NT2/D1 (cell line): ENCODE measurements around the gene STXBP1.

Experiments
- DNase-seq: peaks from one replicate; pipeline ENCODE4 v3.0.0-alpha.2; 2011; ENCODE audit warnings: low read depth, low spot score
- H3K27me3 ChIP-seq: 2 replicates; pipeline ENCODE4 v1.6.0; 2011; ENCODE audit warnings: mild to moderate bottlenecking; ENCODE audit not compliant: insufficient read length, insufficient read depth
- H3K36me3 ChIP-seq: 2 replicates; pipeline ENCODE4 v1.6.1; 2011; ENCODE audit warnings: mild to moderate bottlenecking, low read length, mixed read lengths; ENCODE audit not compliant: insufficient read depth, insufficient read length
- H3K4me1 ChIP-seq: 2 replicates; pipeline ENCODE4 v1.5.1; 2011; ENCODE audit not compliant: insufficient read depth, insufficient read length
- H3K4me3 ChIP-seq: 2 replicates; pipeline ENCODE4 v1.5.1; 2011; ENCODE audit warnings: low read depth; ENCODE audit not compliant: insufficient read length
- H3K9ac ChIP-seq: 2 replicates; pipeline ENCODE4 v1.6.0; 2011; ENCODE audit warnings: low read depth; ENCODE audit not compliant: insufficient read length
- H3K9me3 ChIP-seq: 2 replicates; pipeline ENCODE4 v1.5.1; 2011; ENCODE audit warnings: mild to moderate bottlenecking, low read length; ENCODE audit not compliant: insufficient read depth
- SUZ12 ChIP-seq: IDR thresholded peaks from 2 replicates; pipeline ENCODE4 v1.6.1; 2011; ENCODE audit not compliant: insufficient read length, insufficient read depth; ENCODE audit errors: extremely low read depth
- YY1 ChIP-seq: IDR thresholded peaks from 2 replicates; pipeline ENCODE4 v1.6.1; 2011; ENCODE audit not compliant: insufficient read length, insufficient read depth
- ZNF274 ChIP-seq: IDR thresholded peaks from 2 replicates; pipeline ENCODE4 v1.6.1; 2011; ENCODE audit warnings: mild to moderate bottlenecking, low read depth, low read length

Gene STXBP1

GRCh38 chr9:127730262-127730661 lies 118.2 kb downstream of the STXBP1 start:
- TF ChIP-seq YY1 = no peak
- TF ChIP-seq ZNF274 = no peak
- TF ChIP-seq SUZ12 = no peak
- Histone ChIP-seq H3K9ac (peak overlapping the region; percentile 10), H3K4me1 (peaks cover 10% of the 10 kb centered on the region), H3K4me3 (no peak overlapping the region), H3K36me3 (peaks cover 22% of the 10 kb centered on the region), H3K27me3 (no peaks in the 10 kb centered on the region), H3K9me3 (no peaks in the 10 kb centered on the region)
- DNase-seq = no peak

GRCh38 chr9:127730799-127731410 lies 118.8 kb downstream of the STXBP1 start:
- H3K9me3 ChIP-seq = no peaks in the 10 kb centered on the region
- H3K27me3 ChIP-seq = no peaks in the 10 kb centered on the region
- H3K9ac ChIP-seq = no peak overlapping the region
- peaks cover 22% of the 10 kb centered on the region for H3K36me3 ChIP-seq
- DNase-seq = no peak
- H3K4me1 ChIP-seq = peaks cover 10% of the 10 kb centered on the region
- no peak for TF ChIP-seq ZNF274
- no peak for TF ChIP-seq SUZ12
- no peak for TF ChIP-seq YY1
- no peak overlapping the region for H3K4me3 ChIP-seq

- H3K9me3 ChIP-seq = no peaks in the 10 kb centered on the region
- no peak overlapping the region for H3K4me3 ChIP-seq
- peaks cover 10% of the 10 kb centered on the region for H3K4me1 ChIP-seq
- DNase-seq = no peak
- H3K27me3 ChIP-seq = no peaks in the 10 kb centered on the region
- no peak overlapping the region for H3K9ac ChIP-seq
- no peak for TF ChIP-seq SUZ12
- no peak for TF ChIP-seq YY1
- TF ChIP-seq ZNF274 = no peak
- peaks cover 22% of the 10 kb centered on the region for H3K36me3 ChIP-seq
These were observed 119.9 kb downstream of the STXBP1 start for GRCh38 chr9:127731938-127732337.

GRCh38 chr9:127732444-127732843 lies 120.4 kb downstream of the STXBP1 start:
- Histone ChIP-seq H3K36me3 (peaks cover 22% of the 10 kb centered on the region), H3K4me1 (peaks cover 10% of the 10 kb centered on the region), H3K9me3 (no peaks in the 10 kb centered on the region), H3K4me3 (no peak overlapping the region), H3K9ac (no peak overlapping the region), H3K27me3 (no peaks in the 10 kb centered on the region)
- DNase-seq = no peak
- TF ChIP-seq SUZ12 (no peak), YY1 (no peak), ZNF274 (no peak)

GRCh38 chr9:127733614-127734013 lies 121.5 kb downstream of the STXBP1 start:
- H3K4me3 ChIP-seq = no peak overlapping the region
- peaks cover 28% of the 10 kb centered on the region for H3K36me3 ChIP-seq
- no peaks in the 10 kb centered on the region for H3K9me3 ChIP-seq
- peak overlapping the region; percentile 95 for H3K9ac ChIP-seq
- no peak for DNase-seq
- H3K27me3 ChIP-seq = no peaks in the 10 kb centered on the region
- peaks cover 10% of the 10 kb centered on the region for H3K4me1 ChIP-seq
- TF ChIP-seq ZNF274 (no peak), SUZ12 (no peak), YY1 (no peak)

- peaks cover 31% of the 10 kb centered on the region for H3K36me3 ChIP-seq
- no peak for DNase-seq
- no peaks in the 10 kb centered on the region for H3K9me3 ChIP-seq
- peaks cover 10% of the 10 kb centered on the region for H3K4me1 ChIP-seq
- peak overlapping the region; percentile 95 for H3K9ac ChIP-seq
- no peaks in the 10 kb centered on the region for H3K27me3 ChIP-seq
- no peak for TF ChIP-seq ZNF274
- TF ChIP-seq SUZ12 = no peak
- TF ChIP-seq YY1 = no peak
- H3K4me3 ChIP-seq = peak overlapping the region; percentile 75
These were observed 122.2 kb downstream of the STXBP1 start for GRCh38 chr9:127734247-127734746.

- no peak for TF ChIP-seq SUZ12
- no peak for TF ChIP-seq ZNF274
- TF ChIP-seq YY1 = no peak
- peak within 1 kb of the TSS; percentile 75 for H3K4me3 ChIP-seq
These were observed 122.9 kb downstream of the STXBP1 start, which contains the start of gene TOR2A for GRCh38 chr9:127734747-127735529. TSS of gene TOR2A (minus strand) at chr9:127735294. CDS start at chr9:127735270, 24 bp downstream.

More at GRCh38 chr9:127734747-127735529, 122.9 kb downstream of the STXBP1 start, which contains the start of gene TOR2A:
- Histone ChIP-seq H3K27me3 (no peaks in the 10 kb centered on the region), H3K36me3 (peaks cover 37% of the 10 kb centered on the region), H3K9me3 (no peaks in the 10 kb centered on the region), H3K9ac (peak within 1 kb of the TSS; percentile 95), H3K4me1 (peaks cover 12% of the 10 kb centered on the region)
- DNase-seq = peak; percentile 97
